Glutamatergic neuron (in vitro differentiated cells): ENCODE data around the gene RASSF4. TPM values are rescaled to one million over a fixed set of nuclear protein-coding genes. Genes with fewer than 3 reads are reported as not detected.

ENCODE experiments used
- DNase-seq: peaks from one replicate; pipeline ENCODE4 v3.0.0; 2022
- H3K27ac Mint-ChIP-seq: one replicate; pipeline ENCODE4 v1.8.0; 2020; ENCODE audit warnings: mild to moderate bottlenecking, mixed read lengths, inconsistent platforms; ENCODE audit not compliant: unreplicated experiment
- H3K27me3 Mint-ChIP-seq: one replicate; pipeline ENCODE4 v1.8.0; 2020; ENCODE audit warnings: mild to moderate bottlenecking, moderate library complexity, mixed read lengths, inconsistent platforms; ENCODE audit not compliant: unreplicated experiment
- H3K36me3 Mint-ChIP-seq: one replicate; pipeline ENCODE4 v1.8.0; 2020; ENCODE audit warnings: mild to moderate bottlenecking, mixed read lengths, inconsistent platforms; ENCODE audit not compliant: unreplicated experiment
- H3K4me1 Mint-ChIP-seq: one replicate; pipeline ENCODE4 v1.8.0; 2020; ENCODE audit warnings: mild to moderate bottlenecking, low read depth, mixed read lengths, inconsistent platforms; ENCODE audit not compliant: unreplicated experiment
- H3K4me3 Mint-ChIP-seq: one replicate; pipeline ENCODE4 v1.8.0; 2020; ENCODE audit warnings: mild to moderate bottlenecking, mixed read lengths, inconsistent platforms; ENCODE audit not compliant: unreplicated experiment
- H3K9me3 Mint-ChIP-seq: one replicate; pipeline ENCODE4 v1.8.0; 2020; ENCODE audit warnings: mild to moderate bottlenecking, moderate library complexity, mixed read lengths, inconsistent platforms; ENCODE audit not compliant: unreplicated experiment
- CTCF ChIP-seq: fragments of 200-600 bp; sonication (generic); IDR thresholded peaks from one replicate; pipeline ENCODE4 v1.5.0; 2021; ENCODE audit not compliant: partially characterized antibody, unreplicated experiment
- total RNA-seq: library from RNA; stranded (reverse); fragmentation: NEBNext Ultra II Directional; extraction: Animal tissue kit (Norgen Biotek cat#: 25700); gene quantifications from one replicate; pipeline ENCODE4 v1.2.1, GENCODE V29; 2021; ENCODE audit not compliant: unreplicated experiment

RASSF4 gene
- total RNA-seq, 1 donor from 2014 or later = 137 TPM

- peaks cover 36% of the 10 kb centered on the region for H3K4me1 Mint-ChIP-seq
- peaks cover 16% of the 10 kb centered on the region for H3K9me3 Mint-ChIP-seq
- no peak overlapping the region for H3K27ac Mint-ChIP-seq
- peaks cover 16% of the 10 kb centered on the region for H3K27me3 Mint-ChIP-seq
- H3K4me3 Mint-ChIP-seq = no peak overlapping the region
- H3K36me3 Mint-ChIP-seq = peaks cover under 1% of the 10 kb centered on the region
- no peak for DNase-seq
- no peak for TF ChIP-seq CTCF
These were observed 23.7 kb downstream of the RASSF4 start for GRCh38 chr10:44983066-44983894.

DNA sequence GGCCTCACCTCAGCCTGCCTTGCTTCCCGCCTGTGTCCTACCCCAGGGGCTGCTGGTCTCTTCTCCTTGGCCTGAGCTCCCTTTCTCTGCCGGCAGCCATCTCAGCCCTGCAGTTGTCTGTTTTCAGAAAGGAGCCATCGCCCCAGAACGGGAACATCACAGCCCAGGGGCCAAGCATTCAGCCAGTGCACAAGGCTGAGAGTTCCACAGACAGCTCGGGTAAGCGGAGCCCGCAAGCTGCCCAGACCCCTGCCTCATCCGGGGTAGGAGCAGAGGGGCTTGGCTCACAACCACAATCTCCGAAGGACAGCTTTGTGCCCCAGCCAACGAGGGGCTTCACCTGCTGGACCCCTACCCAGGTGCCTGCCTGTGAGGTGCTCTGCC, 24.3 kb downstream of the RASSF4 start:
- Mint-ChIP-seq H3K27me3 (peaks cover 15% of the 10 kb centered on the region), H3K9me3 (peaks cover 12% of the 10 kb centered on the region), H3K4me3 (no peak overlapping the region), H3K4me1 (peaks cover 36% of the 10 kb centered on the region), H3K36me3 (peaks cover 5% of the 10 kb centered on the region), H3K27ac (no peak overlapping the region)
- DNase-seq = no peak
- no peak for TF ChIP-seq CTCF

DNA sequence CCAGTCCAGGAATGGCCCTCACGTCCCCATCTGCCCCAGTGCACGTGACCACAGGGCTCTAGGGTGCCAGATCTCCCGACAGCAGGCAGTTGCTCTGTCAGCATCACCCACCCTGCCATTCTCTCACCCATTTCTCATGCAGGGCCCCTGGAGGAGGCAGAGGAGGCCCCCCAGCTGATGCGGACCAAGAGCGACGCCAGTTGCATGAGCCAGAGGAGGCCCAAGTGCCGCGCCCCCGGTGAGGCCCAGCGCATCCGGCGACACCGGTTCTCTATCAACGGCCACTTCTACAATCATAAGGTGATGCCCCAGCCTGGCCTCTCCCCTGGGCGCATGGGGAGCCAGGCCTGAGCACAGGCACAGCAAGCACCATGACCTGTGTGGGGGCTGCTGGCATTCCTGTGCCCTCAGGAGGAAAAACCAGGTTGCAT, 25.1 kb downstream of the RASSF4 start:
- TF ChIP-seq CTCF = no peak
- Mint-ChIP-seq H3K36me3 (peaks cover 11% of the 10 kb centered on the region), H3K27me3 (peaks cover 15% of the 10 kb centered on the region), H3K9me3 (peaks cover 8% of the 10 kb centered on the region), H3K4me1 (peaks cover 37% of the 10 kb centered on the region), H3K27ac (no peak overlapping the region), H3K4me3 (no peak overlapping the region)
- DNase-seq = no peak

DNA sequence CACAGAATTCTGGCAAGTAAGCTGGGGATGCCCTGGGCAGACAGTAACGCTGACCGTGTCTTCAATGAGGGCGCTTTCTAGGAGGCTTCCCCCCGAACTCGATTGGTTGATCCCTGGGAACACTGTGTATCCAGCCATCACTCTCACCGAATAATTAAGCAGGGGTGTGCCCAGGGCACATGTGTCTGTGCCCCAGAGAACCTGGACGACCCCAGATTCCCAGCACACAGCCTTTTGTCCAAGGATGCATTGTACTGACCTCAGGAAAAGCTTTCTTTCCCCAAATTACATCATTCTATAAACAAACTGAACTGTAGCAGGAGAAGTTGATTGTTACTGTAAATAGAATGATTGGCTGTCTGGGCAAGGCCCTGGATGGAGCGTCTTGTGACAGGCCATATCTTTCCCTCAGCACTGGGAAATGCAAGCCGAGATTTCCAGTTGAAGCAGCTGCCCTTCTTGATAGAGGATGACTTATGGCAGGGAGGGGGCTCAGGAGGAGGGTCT, 25.6 kb downstream of the RASSF4 start:
- Mint-ChIP-seq H3K9me3 (peaks cover 8% of the 10 kb centered on the region), H3K27ac (no peak overlapping the region), H3K4me1 (peaks cover 37% of the 10 kb centered on the region), H3K27me3 (peaks cover 15% of the 10 kb centered on the region), H3K4me3 (no peak overlapping the region), H3K36me3 (peaks cover 13% of the 10 kb centered on the region)
- no peak for TF ChIP-seq CTCF
- no peak for DNase-seq

- Mint-ChIP-seq H3K4me1 (peaks cover 31% of the 10 kb centered on the region), H3K27me3 (peaks cover 10% of the 10 kb centered on the region), H3K36me3 (peaks cover 13% of the 10 kb centered on the region), H3K9me3 (peaks cover 6% of the 10 kb centered on the region), H3K4me3 (no peak overlapping the region), H3K27ac (no peak overlapping the region)
- no peak for DNase-seq
- no peak for TF ChIP-seq CTCF
These were observed 26.6 kb downstream of the RASSF4 start for GRCh38 chr10:44986179-44986578.
